Ovary (tissue), 10 donors: Measurements from ENCODE around the gene GOLT1A. TPM values are rescaled to one million over a fixed set of nuclear protein-coding genes. Genes with fewer than 3 reads are reported as not detected.

Source experiments
- DNase-seq, 5 donors: peaks; one replicate each; pipeline ENCODE4 v3.0.0-alpha.2; 2019 to 2020
- H3K27ac ChIP-seq, 2 donors: fragments of 200-600 bp; one replicate each; pipeline versions ENCODE4 v1.5.1 to v1.8.0; 2019 to 2022
- H3K27me3 ChIP-seq: fragments of 200-600 bp; one replicate; pipeline ENCODE4 v1.8.0; 2022
- H3K36me3 ChIP-seq: fragments of 200-600 bp; sonication (generic); one replicate; pipeline ENCODE4 v1.5.1; 2019
- H3K4me1 ChIP-seq: one replicate; pipeline ENCODE4 v1.8.1; 2013; ENCODE audit warnings: mild to moderate bottlenecking, moderate library complexity; ENCODE audit not compliant: insufficient read depth
- H3K4me3 ChIP-seq: fragments of 200-600 bp; sonication (generic); one replicate; pipeline ENCODE4 v1.5.1; 2017
- H3K9me3 ChIP-seq, 2 donors: fragments of 200-600 bp in 1 of 2; sonication (generic) in 1 of 2; one replicate each; pipeline versions ENCODE4 v1.5.1 to v1.8.1; 2013 to 2019; ENCODE audit warnings: mild to moderate bottlenecking in 1 of 2, moderate library complexity in 1 of 2
- CTCF ChIP-seq, 3 donors: fragments of 450-650 bp in 2 of 3; fragments of 200-600 bp in 1 of 3; IDR thresholded peaks; one replicate each; pipeline versions ENCODE4 v1.5.1 to v1.8.0; 2016 to 2022; ENCODE audit warnings: antibody characterized with exemption in 3 of 3, mild to moderate bottlenecking in 1 of 3
- EP300 ChIP-seq: sonication (generic); formaldehyde crosslinking; IDR thresholded peaks from one replicate; pipeline ENCODE4 v1.6.1; 2017; ENCODE audit warnings: antibody characterized with exemption
- POLR2A ChIP-seq: fragments of 450-650 bp; IDR thresholded peaks from one replicate; pipeline ENCODE4 v1.6.1; 2017; ENCODE audit warnings: antibody characterized with exemption, mild to moderate bottlenecking, moderate library complexity
- WGBS, 3 donors: extraction: QIAGEN DNeasy Blood & Tissue Kit in 1 of 3; methylation state at CpG; one replicate each; pipeline versions ENCODE4 v1.1.5 to v1.1.7; 2013 to 2017; 5-methylcytosine and 5-hydroxymethylcytosine counted together
- intact Hi-C, 4 donors: fragments of 100-400 bp; cut with DNase I; formaldehyde crosslinking; loops; one replicate each; pipeline versions ENCODE4 v1.11.0 to v1.15.1; 2022 to 2023
- long read RNA-seq, 3 donors: library from polyadenylated mRNA in 2 of 3; unstranded in 2 of 3; transcript quantifications; one replicate each; pipeline ENCODE4 v2.0.0 and lab custom pipeline, GENCODE V29; 2021 to 2026
- polyA plus RNA-seq, 2 donors: library from polyadenylated mRNA; stranded (reverse); fragments of 200-250 nt in 1 of 2; fragments of 350-450 nt in 1 of 2; fragmentation: Illumina TruSeq in 1 of 2; extraction: RNeasy Lipid Tissue Mini Kit (QIAGEN cat#74804) in 1 of 2; gene quantifications; one replicate each; pipeline ENCODE4 v1.2.3, GENCODE V29; 2013 to 2014
- total RNA-seq, 7 donors: library from RNA; depleted of rRNA in 2 of 7; stranded (reverse); fragments of >200 nt in 2 of 7; fragmentation: NEBNext Ultra II Directional in 3 of 7; extraction: Animal tissue kit (Norgen Biotek cat#: 25700) in 3 of 7; gene quantifications; one replicate each; pipeline versions ENCODE4 v1.1.0 to v1.2.4, GENCODE V29; 2016 to 2023
- donor health status: DM: no; HTN: no; CAD: no; lungs with moderate emphysema.
- donor health status: DM: no; HTN: no; CAD: no.
- donor health status: Bipolar disorder and iron deficiency.
- donor health status: DM: yes; HTN: yes; CAD: no.
- donor health status: DM: no; HTN: no; CAD: no.
- donor health status: DM: yes; HTN: yes; CAD: no.

GOLT1A gene
- total RNA-seq (1 to 10 TPM in 1 of 7 donors, under 1 TPM in 2, not detected in 4; 0.27 to 3.9 (median 0.41) TPM), polyA plus RNA-seq (not detected)
- long read RNA-seq, donor 1: 0 reads
- long read RNA-seq, donor 2, partial matches to known transcripts: 0 of 3 reads
- long read RNA-seq, donor 2, other reads (novel, unspliced or antisense): 0 of 3 reads
- long read RNA-seq, donor 3: 0 reads

GRCh38 chr1:204213668-204214662 lies at the start of gene GOLT1A:
GOLT1A (minus strand) TSS chr1:204213988; CDS start chr1:204213906, 82 bp downstream.
- H3K36me3 ChIP-seq: no peaks in the 10 kb centered on the region
- TF ChIP-seq POLR2A (no peak), CTCF (IDR thresholded peaks at IDR 0.05) (peak in 2 of 3 donors; percentile 63 to 70)
- no peaks in the 10 kb centered on the region for H3K27me3 ChIP-seq
- H3K4me3 ChIP-seq: peak within 1 kb of the TSS; percentile 12
- peak; percentile 50 to 71 (median 58) for DNase-seq
- no peaks in the 10 kb centered on the region for H3K4me1 ChIP-seq
- WGBS, 3 donors: 10 to 17% (median 11%) methylated on average over 40 to 41 of the region's 41 CpGs
- H3K9me3 ChIP-seq: no peaks in the 10 kb centered on the region
- intact Hi-C loops: loop anchor here (5.0 to 10.0 kb wide), 4 partner anchors 148 to 509 kb away; partner anchors contain the start of gene SNRPE (in 1 of the 4)
- H3K27ac ChIP-seq: no peak within 1 kb of the TSS

GRCh38 chr1:204263254-204263910 lies 49.6 kb upstream of the GOLT1A start:
- WGBS, 3 donors: 56 to 64% (median 59%) methylated on average over 13 of the region's 13 CpGs
- intact Hi-C loops: no loop called here
- TF ChIP-seq POLR2A (no peak), EP300 (no peak), CTCF (IDR thresholded peaks at IDR 0.05) (no peak)
- no peak overlapping the region for H3K27ac ChIP-seq
- no peak for DNase-seq
- H3K4me3 ChIP-seq: no peak overlapping the region
- no peaks in the 10 kb centered on the region for H3K36me3 ChIP-seq
- H3K9me3 ChIP-seq: no peaks in the 10 kb centered on the region
- no peaks in the 10 kb centered on the region for H3K27me3 ChIP-seq
- H3K4me1 ChIP-seq: no peaks in the 10 kb centered on the region

GRCh38 chr1:204262506-204263253 lies 48.9 kb upstream of the GOLT1A start:
- no peak overlapping the region for H3K27ac ChIP-seq
- no peaks in the 10 kb centered on the region for H3K4me1 ChIP-seq
- intact Hi-C loops: no loop called here
- 89 to 92% (median 91%) methylated on average over 13 of the region's 13 CpGs for WGBS, 3 donors
- no peaks in the 10 kb centered on the region for H3K36me3 ChIP-seq
- H3K4me3 ChIP-seq: no peak overlapping the region
- H3K9me3 ChIP-seq: no peaks in the 10 kb centered on the region
- no peaks in the 10 kb centered on the region for H3K27me3 ChIP-seq
- TF ChIP-seq CTCF (IDR thresholded peaks at IDR 0.05): no peak
- TF ChIP-seq POLR2A: no peak
- no peak for TF ChIP-seq EP300
- DNase-seq: no peak
